ENCODE measurements around the gene MMP21. TPM values are rescaled to one million over a fixed set of nuclear protein-coding genes. Genes with fewer than 3 reads are reported as not detected.

The MMP21 gene
- polyA plus RNA-seq, 2 of the 4 experiments (the other 2 are of a cell fraction) = 0.04 TPM; not detected in 1

GRCh38 chr10:125766511-125766910 is 9.1 kb downstream of the MMP21 start:
- no peak for TF ChIP-seq ZC3H11A (IDR thresholded peaks at IDR 0.05)
- no peak for TF ChIP-seq SREBF2 (IDR thresholded peaks at IDR 0.05)
- no peak for TF ChIP-seq FOSL2 (IDR thresholded peaks at IDR 0.05)
- TF ChIP-seq FOSL2 (CRISPR knock-in tag; IDR thresholded peaks at IDR 0.05) = no peak
- no peak for TF ChIP-seq RARB (CRISPR knock-in tag; IDR thresholded peaks at IDR 0.05)
- no peak for TF ChIP-seq POLR2A (IDR thresholded peaks at IDR 0.05; ENCODE audit: low read length)
- TF ChIP-seq CBX2 (IDR thresholded peaks at IDR 0.05; ENCODE audit: borderline replicate concordance, low read depth) = no peak
- no peak for TF ChIP-seq ATOH8 (CRISPR knock-in tag; IDR thresholded peaks at IDR 0.05; ENCODE audit: low read depth)
- no peak for TF ChIP-seq HOXA7 (CRISPR knock-in tag; IDR thresholded peaks at IDR 0.05)
- no peak for TF ChIP-seq HOXB13 (CRISPR knock-in tag; IDR thresholded peaks at IDR 0.05; ENCODE audit: low read depth)
- TF ChIP-seq ZNF302 (CRISPR knock-in tag; IDR thresholded peaks at IDR 0.05) = no peak
- no peak for TF ChIP-seq ELK1 (IDR thresholded peaks at IDR 0.05; ENCODE audit: low read depth, low read length)
- no peak for ATAC-seq
- Histone ChIP-seq H3K9me3 (no peaks in the 10 kb centered on the region), H3K4me3 (no peak overlapping the region), H3K4me1 (no peaks in the 10 kb centered on the region), H3K4me2 (no peak overlapping the region), H3K27ac (no peak overlapping the region)
- POLR2A ChIA-PET = no interaction called here
- CTCF ChIA-PET = no interaction called here
- WGBS (ENCODE audit: missing lambda C conversion rate) = 90% methylated on average over 4 of the region's 4 CpGs
- DNase-seq (ENCODE audit: low read depth in 1 of 2, low spot score in 1 of 2) = no peak
- FAIRE-seq = no peak

- Histone ChIP-seq H3K4me2 (no peak overlapping the region), H3K4me3 (no peak overlapping the region), H3K27ac (no peak overlapping the region), H3K9me3 (no peaks in the 10 kb centered on the region), H3K4me1 (no peaks in the 10 kb centered on the region)
- WGBS (ENCODE audit: missing lambda C conversion rate) = 86% methylated on average over 2 of the region's 2 CpGs
- TF ChIP-seq RNF2 (IDR thresholded peaks at IDR 0.05; ENCODE audit: borderline replicate concordance, low read depth) = no peak
- no peak for TF ChIP-seq RAD21 (conservative IDR thresholded peaks at IDR 0.05 in 1 of 2, IDR thresholded peaks at IDR 0.05 in 1 of 2)
- TF ChIP-seq KDM5A (IDR thresholded peaks at IDR 0.05) = no peak
- TF ChIP-seq ELK1 (IDR thresholded peaks at IDR 0.05; ENCODE audit: low read depth, low read length) = no peak
- TF ChIP-seq BHLHE40 (IDR thresholded peaks at IDR 0.05; ENCODE audit: low read depth, low read length) = no peak
- TF ChIP-seq RFX5 (IDR thresholded peaks at IDR 0.05) = no peak
- TF ChIP-seq RARB (CRISPR knock-in tag; IDR thresholded peaks at IDR 0.05) = no peak
- no peak for TF ChIP-seq EHMT2 (IDR thresholded peaks at IDR 0.05; ENCODE audit: low read depth)
- no peak for TF ChIP-seq ZC3H11A (IDR thresholded peaks at IDR 0.05)
- TF ChIP-seq SMC3 (IDR thresholded peaks at IDR 0.05) = no peak
- TF ChIP-seq SREBF2 (IDR thresholded peaks at IDR 0.05) = no peak
- no peak for TF ChIP-seq MAFK (IDR thresholded peaks at IDR 0.05; ENCODE audit: partially characterized antibody)
- no peak for TF ChIP-seq ZFP36 (IDR thresholded peaks at IDR 0.05; ENCODE audit: borderline replicate concordance, partially characterized antibody)
- TF ChIP-seq HOXA7 (CRISPR knock-in tag; IDR thresholded peaks at IDR 0.05) = no peak
- no peak for TF ChIP-seq TFCP2L1 (CRISPR knock-in tag; IDR thresholded peaks at IDR 0.05)
- DNase-seq (ENCODE audit: low read depth in 1 of 2, low spot score in 1 of 2) = no peak
- FAIRE-seq = no peak
- no peak for ATAC-seq
- ChIA-PET CTCF (interaction anchor here (1.4 kb wide), 1 partner anchor 18 kb away, joined by 4 read pairs; no protein-coding TSS in a partner anchor), POLR2A (no interaction called here)
These were observed 9.8 kb downstream of the MMP21 start for GRCh38 chr10:125765835-125766234.
